NOMO-1 treated with DMSO at 0.1 percent for 48 hours (cell line): ENCODE data around the gene SAMD3.
"Not testable (repeated sequence)": the region's sequence is repeated elsewhere in the genome, so short reads cannot be mapped to it uniquely, and the experiment has no call there.

Experiments
- DNase-seq: peaks from one replicate; lab custom pipeline; 2025; ENCODE audit not compliant: unreplicated experiment; lab: John Stamatoyannopoulos, UW

Gene SAMD3

DNA sequence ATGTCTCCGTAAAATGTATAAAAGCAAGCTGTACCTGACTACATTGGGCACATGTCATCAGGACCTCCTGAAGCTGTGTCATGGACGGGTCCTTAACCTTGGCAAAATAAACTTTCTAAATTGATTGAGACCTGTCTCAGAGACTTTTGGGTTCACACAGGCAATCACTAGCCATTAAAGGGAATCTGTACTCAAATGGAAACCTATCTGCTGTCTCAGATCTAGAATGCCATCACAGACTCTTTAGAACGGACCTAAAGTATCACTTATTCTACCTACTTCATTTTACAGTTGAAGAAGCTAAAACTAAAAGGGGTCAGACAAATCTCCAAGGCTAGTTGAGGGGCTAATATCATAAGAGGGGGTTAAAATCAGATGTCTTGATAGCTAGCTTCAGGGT is 11.1 kb downstream of the SAMD3 start:
- DNase-seq = no peak

DNA sequence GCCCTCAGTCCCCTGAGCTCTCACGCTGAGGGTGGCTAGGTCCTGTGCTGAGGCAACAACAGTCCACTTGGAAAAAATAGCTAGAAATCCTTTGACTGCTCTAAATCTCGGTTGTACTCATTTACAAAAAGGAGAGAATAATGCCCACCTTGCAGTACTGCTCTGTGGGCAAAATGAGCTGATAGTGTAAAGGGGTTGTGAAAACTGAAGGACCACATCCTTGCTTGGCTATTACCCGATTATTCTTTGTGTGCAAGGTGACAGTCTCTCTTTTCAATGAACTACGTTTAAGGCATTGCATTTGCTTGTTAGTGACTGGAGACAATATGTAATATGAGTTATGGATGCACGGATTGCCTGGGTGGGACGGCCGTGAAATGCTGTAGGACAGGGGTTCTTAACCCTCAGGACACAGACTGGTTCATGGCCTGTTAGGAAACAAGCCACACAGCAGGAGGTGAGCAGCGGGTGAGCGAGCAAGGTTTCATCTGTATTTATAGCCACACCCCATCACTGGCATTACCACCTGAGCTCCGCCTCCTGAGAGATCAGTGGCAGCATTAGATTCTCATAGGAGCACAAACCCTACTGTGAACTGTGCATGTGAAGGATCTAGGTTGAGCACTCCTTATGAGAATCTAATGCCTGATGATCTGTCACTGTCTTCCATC is 14.6 kb downstream of the SAMD3 start:
- no peak for DNase-seq

DNA sequence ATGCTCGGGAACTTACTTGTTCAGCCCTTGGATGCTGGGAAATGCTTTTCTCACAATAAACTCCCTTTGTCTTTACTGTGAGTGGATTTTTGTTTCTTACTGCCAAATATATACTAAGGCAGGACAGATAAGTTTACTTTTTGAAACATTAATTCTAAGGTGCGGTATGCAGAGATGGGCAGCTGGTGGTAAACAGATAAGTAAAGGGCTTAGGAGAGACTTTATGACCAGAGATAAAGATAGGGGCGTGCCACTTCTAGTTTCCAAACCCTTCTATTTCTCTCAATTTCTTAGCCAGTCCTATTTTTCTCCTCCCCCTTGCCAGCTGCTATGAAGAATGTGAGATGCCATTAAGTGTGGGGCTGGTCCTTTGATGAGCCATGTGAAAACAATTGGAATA is 16.3 kb downstream of the SAMD3 start:
- no peak for DNase-seq

DNA sequence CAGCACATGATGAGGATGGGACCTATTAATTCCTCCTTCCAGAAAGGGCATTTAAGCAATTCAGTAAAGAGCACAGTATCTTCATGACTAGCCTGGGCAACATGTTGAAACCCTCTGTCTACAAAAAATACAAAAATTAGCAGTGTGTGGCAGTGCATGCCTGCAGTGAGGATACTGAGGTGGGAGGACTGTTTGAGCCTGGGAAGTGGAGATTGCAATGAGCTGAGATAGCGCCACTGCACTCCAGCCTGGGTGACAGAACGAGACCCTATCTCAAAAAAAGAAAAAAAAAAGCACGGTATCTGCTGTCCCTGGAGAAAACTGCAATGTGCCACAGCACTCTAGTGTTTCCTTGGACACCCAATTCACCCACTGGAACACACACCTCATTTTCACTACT is 18.4 kb downstream of the SAMD3 start:
- DNase-seq = no peak

DNA sequence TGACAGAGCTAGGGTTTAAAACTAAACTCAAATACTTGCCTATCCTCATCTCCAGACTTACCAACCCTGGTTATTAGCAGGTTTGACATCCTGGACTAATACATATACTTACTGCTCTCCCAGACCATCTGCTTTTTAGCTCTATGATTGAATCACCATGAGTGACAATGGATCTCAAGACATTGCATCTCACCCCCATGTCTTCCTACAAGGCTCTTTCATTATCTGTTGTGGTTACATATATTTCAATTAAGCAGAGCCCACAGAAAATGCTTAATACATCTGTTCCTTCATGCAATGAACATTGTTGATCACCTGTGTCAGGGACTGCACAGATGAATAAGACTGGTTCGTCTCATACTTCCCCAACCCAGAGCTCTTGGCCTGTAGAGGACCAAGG is 19.4 kb downstream of the SAMD3 start:
- no peak for DNase-seq

DNA sequence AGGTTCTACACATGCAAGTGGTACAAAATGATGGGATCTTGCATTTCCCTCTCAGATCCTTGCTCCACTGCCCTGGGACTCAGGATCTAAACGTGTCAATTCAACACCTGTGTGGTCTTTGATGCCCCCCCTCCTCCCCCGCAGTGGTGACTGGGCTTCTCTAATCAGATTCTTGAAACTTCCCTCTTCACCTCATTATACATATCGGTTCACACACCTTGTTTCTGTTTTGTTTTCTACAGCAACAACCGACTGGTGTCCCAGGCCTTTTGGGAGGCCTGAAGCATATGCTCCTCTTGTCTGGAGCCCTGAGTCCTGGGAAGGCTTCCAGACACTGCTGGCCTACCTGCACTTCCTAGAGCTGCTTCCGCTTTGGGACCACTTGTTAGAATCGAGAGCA is 20.0 kb downstream of the SAMD3 start:
- DNase-seq = no peak

DNA sequence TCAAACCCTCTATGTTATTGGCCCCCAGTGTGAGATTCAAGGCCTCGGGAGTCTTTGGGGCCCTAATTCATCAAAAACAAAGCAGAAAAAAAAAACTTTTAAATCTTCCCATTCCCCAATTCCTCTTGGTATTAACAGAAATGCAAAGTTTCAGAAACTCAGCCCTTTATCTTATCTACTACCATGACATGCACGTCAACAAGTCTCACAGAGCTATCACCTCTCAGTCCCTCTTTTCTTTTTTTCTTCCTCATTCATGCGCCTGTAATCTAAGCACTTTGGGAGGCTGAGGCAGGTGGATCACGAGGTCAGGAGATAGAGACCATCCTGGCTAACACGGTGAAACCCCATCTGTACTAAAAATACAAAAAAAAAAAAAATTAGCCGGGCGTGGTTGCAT is 22.7 kb downstream of the SAMD3 start:
- DNase-seq = no peak

DNA sequence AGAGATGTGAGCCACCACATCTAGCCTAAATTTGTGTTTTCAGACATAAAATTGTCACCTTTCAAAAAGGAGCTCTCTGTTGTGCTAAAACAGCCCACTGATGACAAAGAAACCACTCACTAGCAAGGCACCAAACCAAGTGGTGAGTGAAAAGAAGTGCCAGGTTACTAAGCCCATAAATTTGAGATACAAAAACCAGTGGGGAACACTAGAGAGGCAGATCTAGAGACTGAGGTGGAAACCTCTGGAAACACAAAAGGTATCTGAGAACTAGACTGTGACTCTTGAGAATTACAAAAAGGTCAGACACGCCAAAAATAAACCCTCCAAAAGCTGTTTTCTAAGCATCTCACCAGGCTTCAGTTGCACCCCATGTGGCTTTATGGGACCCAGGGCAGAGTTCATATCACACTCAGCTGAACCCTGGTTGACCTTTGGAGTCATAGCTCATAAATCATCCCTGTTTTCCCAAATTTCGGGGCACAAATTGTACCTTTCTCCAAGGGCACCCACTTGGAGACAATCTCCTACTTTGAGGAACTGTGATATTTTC is 24.2 kb downstream of the SAMD3 start:
- DNase-seq = no peak

DNA sequence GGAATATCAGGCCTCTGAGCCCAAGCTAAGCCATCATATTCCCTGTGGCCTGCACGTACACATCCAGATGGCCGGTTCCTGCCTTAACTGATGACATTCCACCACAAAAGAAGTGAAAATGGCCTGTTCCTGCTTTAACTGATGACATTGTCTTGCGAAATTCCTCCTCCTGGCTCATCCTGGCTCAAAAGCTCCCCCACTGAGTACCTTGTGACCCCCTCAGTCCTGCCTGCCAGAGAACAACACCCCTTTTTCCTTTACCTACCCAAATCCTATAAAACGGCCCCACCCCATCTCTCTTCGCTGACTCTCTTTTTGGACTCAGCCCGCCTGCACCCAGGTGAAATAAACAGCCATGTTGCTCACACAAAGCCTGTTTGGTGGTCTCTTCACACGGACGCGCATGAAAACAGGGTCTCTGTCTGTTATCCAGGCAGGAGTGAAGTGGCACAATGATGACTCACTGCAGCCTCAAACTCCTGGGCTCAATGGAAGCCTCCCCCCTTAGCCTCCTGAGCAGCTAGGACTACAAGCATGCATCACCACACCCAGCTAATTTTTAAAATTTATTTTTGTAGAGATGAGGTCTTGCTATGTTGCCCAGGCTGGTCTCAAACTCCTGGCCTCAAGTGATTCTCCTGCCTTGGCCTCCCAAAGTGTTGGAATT is 24.8 kb downstream of the SAMD3 start:
- DNase-seq = not testable (repeated sequence)

DNA sequence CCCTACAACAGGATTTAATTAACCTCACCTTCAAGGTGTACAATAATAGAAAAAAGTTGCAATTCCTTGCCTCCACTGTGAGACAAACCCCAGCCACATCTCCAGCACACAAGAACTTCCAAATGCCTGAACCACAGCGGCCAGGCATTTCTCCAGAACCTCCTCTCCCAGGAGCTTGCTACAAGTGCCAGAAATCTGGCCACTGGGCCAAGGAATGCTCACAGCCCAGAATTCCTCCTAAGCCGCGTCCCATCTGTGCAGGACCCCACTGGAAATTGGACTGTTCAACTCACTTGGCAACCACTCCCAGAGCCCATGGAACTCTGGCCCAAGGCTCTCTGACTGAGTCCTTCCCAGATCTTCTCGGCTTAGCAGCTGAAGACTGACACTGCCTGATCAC is 28.3 kb downstream of the SAMD3 start:
- DNase-seq = not testable (repeated sequence)

DNA sequence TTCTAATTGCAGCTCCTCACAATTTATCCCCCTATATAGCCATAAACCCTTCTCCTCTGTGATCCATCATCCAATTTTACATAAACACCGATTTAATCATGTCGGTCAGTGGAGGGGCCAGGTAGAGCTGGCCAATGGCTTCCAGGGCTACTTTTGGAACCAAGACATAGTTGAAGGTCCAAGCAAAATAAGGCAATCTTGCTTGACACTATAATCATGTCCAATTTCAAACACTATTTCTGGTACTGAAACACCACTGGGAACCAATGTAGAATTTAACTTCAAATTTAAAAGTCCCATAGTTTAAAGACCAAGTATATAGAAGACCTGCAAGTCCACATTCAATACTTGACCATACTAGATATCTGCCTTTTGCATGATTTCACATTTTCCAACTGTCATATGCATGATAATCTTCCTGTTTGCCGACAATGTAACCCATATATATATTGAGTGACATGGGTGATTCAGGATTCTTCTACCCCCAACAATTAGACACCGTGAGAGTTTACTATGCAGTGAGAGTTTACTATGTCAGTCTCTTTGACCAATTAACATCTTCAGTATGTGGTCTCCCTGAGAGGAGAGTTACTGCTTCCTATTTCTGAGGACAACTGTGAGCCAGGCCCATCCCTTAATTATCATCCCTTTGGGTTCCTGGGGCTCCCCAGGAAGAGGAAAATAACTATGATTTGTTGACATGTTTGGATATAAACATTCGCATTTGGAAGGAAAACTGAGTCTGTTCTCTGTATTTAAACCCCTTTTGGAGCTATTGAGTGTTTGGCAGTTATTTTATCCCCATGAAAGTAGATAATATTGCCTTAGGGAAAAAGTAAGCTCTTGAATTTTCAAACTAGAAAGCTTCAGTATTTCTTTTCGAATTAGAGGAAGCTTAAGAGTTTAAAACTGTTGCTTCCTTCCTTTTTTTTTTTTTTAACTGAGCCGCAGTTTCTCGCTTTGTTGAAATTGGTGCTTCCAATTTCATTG is 31.8 kb downstream of the SAMD3 start:
- peak; percentile 54 for DNase-seq

DNA sequence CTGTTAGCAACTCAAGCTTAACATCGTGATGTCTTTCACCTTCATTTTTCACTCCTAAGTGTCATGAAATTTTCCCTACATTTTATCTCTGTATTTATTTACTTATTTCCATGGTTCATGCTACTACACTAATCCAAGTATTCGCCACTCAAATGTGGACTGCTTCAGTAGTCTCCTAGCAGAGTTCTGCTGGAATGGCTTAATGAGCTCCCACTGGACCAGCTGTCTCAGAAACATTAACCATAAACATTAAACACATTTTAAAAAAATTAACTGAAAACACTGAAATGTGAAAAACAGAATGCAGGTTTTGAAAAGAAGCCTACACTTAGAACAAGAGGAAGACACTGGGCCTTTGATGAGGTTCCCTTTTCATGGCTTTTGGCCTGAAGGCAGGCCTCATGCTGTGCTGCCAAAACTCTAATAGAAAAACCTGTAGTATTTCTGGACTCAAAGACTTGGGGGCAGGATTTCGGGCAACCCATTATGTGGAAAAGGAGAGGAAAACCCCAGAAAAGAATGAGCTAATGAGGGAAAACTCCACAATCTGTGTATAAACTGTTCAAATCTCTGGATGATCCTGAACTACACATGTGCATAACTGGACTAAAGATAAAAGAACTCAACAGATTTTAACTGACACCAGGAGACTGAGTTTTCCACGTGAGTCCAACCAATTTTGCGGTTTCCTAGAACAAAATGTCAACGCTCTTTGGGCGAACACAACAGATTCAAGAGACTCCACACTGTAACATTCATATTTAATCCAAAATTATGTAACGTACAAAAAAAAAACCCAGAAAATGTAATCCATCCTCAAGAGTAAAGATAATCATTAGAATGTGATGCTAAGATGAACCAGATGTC is 33.0 kb downstream of the SAMD3 start:
- no peak for DNase-seq

DNA sequence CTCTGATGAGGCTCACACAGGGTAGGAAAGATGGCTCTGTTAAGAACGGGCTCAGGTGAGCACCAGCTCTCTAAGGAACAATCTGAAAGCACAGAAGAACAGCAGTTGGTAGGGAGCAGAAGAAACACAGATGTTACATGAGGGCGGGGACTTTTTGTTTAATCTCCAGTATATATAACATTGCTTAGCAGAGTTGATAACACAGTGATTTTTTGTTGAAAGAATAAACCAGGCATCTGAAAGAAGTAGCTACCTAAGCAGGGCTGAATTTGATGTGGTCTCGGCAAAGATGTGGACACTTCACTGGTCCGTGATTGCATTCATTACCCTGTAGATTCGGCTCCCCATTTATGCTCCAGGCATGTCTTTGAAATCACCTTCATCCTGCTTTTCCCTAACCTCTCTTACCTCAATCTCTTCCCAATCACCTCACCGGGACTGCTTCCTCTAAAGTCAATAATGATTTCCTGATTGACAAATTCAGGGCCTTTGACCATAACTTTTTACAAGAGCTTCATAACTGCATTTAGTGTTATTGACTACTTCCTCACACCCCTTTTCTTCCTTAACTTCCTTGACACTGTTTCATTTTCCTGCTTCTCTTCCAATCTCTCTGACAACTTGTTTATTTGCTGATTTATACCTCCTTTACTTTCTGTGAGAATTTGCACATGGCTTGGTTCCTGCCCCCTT is 34.4 kb downstream of the SAMD3 start:
- DNase-seq = no peak

DNA sequence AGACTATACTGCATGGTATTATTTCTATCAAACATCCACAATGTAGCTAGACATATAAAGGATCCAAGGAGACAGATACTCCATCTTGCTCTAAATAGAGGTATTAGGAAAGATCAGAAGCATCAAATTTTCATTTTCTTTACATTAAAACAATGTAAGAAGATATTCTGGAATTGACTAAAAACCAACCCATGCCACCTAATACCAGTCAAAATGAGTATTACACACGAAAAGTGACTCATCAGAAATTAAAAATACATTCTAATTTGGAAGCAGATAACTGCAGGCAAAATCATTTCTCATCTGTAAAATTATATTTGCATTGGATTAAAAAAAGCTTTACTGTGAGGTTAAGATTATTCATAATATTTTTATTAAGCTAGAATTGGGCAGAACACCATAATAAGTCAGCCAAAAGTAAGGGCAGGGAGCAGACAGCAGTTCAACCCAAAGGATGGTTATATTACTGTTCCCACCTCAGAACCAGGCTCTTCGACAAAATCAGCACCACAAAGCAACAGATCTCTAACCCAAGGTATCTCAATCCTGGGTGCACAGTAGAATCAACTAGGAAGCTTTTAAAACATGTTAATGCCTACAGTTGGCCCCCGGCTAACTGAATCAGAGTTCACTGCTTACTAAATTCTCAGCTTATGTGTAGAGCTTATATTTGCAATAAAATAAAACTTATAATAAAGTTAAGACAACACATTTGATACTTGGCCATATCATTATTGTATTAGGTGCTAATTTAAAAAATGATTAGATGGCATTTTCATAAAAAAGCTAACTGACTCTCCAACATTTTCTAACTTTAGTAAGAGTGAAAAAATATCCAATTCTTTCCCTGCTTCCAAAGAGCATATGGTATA is 35.2 kb downstream of the SAMD3 start:
- DNase-seq = no peak

DNA sequence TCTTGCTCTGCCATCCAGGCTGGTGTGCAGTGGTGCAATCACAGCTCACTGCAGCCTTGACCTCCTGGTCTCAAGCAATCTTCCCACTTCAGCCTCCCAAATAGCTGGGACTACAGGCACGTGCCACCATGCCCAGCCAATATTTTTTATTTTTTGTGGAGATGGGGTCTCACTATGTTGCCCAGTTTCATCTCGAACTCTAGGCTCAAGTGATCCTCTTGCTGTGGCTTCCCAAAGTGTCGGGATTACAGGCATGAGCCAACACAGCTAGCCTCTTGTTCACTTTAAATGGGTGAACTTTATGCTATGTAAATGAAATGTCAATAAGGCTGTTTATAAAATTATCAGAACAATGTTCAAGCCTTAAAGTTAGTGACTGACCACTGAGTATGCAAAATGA is 37.1 kb downstream of the SAMD3 start:
- no peak for DNase-seq

DNA sequence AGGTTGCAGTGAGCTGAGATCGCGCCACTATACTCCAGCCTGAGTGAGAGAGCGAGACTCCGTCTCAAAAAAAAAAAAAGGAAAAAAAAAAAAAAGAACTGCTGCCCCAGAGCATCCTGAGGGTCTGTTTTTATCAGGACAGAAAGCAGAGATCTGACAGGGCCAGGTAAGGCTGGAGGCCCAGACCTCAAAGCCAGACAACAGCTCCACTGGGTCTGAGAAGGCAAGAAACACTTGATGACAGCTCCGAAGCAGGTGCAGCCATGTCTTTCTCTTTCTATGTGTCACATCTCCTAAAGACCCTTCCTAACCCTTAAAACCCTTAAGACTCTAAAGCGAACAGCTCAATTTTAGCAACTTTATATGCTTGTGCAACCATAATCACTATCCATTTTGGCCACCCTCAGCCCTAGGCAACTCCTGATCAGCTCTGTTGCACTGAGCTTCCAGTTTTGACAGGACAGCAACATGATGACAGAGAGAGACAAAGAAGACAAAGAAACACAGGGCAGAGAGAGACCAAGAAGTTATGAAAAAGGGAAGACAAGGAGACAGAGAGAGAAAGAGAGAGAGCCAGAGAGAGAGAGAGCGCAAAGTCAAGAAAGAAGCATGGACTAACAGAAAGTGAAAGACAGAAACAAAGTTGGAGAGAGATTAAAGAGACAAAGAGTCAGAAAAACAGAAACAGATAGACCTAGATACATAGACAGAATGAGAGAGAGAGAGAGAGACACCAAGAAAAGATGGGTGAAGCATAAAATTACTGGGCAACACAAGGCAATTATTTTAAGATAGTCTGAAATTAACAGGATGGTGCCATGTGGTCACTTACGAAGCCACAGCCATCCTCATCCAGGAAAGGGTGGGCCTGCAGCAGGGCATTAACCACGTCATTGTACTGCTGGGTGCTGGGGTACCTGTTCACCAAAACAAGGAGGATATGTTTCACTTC is 39.2 kb downstream of the SAMD3 start:
- DNase-seq = no peak

DNA sequence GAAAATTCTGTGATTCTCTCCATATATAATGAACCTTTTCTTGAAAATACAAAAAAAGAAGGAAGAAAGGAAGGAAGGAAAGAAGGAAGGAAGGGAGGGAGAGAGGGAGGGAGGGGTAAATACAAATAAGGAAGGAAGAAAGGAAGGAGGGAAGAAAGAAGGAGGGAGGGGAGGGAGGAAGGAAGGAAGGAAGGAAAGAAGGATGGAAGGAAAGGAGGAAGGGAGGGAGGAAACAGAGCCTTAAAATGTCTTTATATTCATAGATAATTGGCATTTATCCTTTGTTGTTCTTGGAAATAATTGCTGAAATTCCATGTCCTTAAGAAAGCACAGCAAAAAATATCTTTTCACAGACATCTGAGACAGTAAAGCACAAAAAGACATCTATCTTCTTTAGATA is 40.3 kb downstream of the SAMD3 start:
- no peak for DNase-seq

DNA sequence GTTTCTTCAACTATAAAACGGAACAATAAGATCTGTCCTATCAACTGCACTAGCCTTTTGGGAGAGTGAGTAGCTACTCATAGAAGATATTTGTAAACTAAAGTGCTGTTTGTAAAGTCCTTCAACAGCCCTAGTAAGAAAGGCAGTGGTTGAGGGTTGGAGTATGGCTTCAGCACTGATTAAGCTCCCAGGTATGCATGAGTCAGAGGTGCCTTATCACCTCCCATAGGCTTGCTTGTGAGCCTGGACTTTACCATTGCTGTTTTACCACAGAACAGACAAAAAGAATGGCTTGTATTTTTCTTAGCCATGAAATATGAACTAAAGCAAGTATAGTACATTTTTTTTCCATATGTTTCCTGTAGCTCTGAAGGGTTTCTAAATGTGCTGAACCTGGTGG is 44.1 kb downstream of the SAMD3 start:
- DNase-seq = no peak
